OCI-LY3 (cell line): ENCODE results near the gene ZNF326.

Experiments used
- EZH2phosphoT487 ChIP-seq: fragments of 200-600 bp; shearing (Covaris generic); IDR thresholded peaks from 2 replicates; pipeline ENCODE4 v1.6.1; 2018; ENCODE audit warnings: antibody characterized with exemption, mixed run types, low read depth
- TF ChIP-seq, protein P1 (sequence below): fragments of 200-600, 300-600 bp; sonication (generic); IDR thresholded peaks from 2 replicates; pipeline ENCODE4 v1.5.1; 2014; ENCODE audit warnings: antibody characterized with exemption, low read length, low read depth

DNA sequence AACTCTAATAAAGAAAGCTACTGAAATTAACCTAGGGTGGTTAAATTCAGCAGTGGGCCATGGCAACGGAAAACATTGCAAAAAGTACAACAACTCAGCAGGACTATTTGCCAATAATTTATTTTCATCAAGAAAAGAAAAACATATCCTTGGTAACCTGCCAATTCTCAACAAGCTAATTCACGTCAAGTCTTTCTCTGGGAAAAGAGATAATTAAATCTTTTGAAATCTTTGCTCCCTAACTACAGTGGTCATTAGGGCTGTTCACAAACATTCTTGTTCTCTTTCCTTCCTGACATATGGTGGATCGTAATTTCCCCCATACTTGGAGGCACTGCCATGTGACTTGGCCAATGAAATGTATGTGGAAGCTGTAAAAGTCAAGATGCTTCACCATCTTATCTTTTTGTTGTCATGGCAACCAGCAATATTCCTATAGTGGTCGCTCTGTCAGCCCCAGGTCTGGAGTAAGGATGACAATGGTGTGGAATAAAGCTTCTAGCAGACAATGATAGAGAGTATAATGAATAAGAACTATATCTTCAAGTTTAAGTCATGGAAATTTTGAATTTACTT, 29.6 kb upstream of the ZNF326 start:
- TF ChIP-seq, protein P1, sequence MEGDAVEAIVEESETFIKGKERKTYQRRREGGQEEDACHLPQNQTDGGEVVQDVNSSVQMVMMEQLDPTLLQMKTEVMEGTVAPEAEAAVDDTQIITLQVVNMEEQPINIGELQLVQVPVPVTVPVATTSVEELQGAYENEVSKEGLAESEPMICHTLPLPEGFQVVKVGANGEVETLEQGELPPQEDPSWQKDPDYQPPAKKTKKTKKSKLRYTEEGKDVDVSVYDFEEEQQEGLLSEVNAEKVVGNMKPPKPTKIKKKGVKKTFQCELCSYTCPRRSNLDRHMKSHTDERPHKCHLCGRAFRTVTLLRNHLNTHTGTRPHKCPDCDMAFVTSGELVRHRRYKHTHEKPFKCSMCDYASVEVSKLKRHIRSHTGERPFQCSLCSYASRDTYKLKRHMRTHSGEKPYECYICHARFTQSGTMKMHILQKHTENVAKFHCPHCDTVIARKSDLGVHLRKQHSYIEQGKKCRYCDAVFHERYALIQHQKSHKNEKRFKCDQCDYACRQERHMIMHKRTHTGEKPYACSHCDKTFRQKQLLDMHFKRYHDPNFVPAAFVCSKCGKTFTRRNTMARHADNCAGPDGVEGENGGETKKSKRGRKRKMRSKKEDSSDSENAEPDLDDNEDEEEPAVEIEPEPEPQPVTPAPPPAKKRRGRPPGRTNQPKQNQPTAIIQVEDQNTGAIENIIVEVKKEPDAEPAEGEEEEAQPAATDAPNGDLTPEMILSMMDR, result no peak
- no peak for TF ChIP-seq EZH2phosphoT487
